Gastrocnemius medialis (tissue), 4 donors: ENCODE results near the gene IDS.
A peak's percentile ranks its signal among the peaks of the same experiment; 100 is the strongest.

Source experiments
- CTCF ChIP-seq, 5 experiments: fragments of 450-650 bp in 3 of 5; fragments of 200-600 bp in 2 of 5; sonication (generic) in 2 of 5; IDR thresholded peaks in 4 of 5; conservative IDR thresholded peaks in 1 of 5; 1 replicate in 4 of 5; 2 replicates in 1 of 5; pipeline ENCODE4 v1.5.1; 2016 to 2019; ENCODE audit warnings: antibody characterized with exemption in 5 of 5, mild to moderate bottlenecking in 3 of 5, moderate library complexity in 3 of 5
- POLR2A ChIP-seq, 2 donors: fragments of 450-650 bp; IDR thresholded peaks; one replicate each; pipeline ENCODE4 v1.6.1; 2017; ENCODE audit warnings: antibody characterized with exemption in 2 of 2, mild to moderate bottlenecking in 2 of 2, moderate library complexity in 2 of 2

- TF ChIP-seq CTCF (IDR thresholded peaks at IDR 0.05 in 4 of 5, conservative IDR thresholded peaks at IDR 0.05 in 1 of 5): peak in 1 of 5 experiments; percentile 10
- peak; percentile 90 to 93 for TF ChIP-seq POLR2A (IDR thresholded peaks at IDR 0.05)
These were observed at the start of gene IDS for GRCh38 chrX:149504915-149505651.
